Vagina (tissue), 2 donors: ENCODE results near the gene PAXX. TPM values are rescaled to one million over a fixed set of nuclear protein-coding genes. Genes with fewer than 3 reads are reported as not detected.

Experiments used
- DNase-seq, 2 donors: peaks; one replicate each; pipeline ENCODE4 v3.0.0-alpha.2; 2017; ENCODE audit errors: extremely low spot score in 2 of 2
- H3K27ac ChIP-seq: fragments of 200-600 bp; sonication (generic); one replicate; pipeline ENCODE4 v1.5.1; 2019
- H3K27me3 ChIP-seq: fragments of 200-600 bp; sonication (generic); one replicate; pipeline ENCODE4 v1.5.1; 2019
- H3K36me3 ChIP-seq, 2 donors: fragments of 200-600 bp; sonication (generic); one replicate each; pipeline ENCODE4 v1.5.1; 2017 to 2019
- H3K4me1 ChIP-seq: fragments of 200-600 bp; sonication (generic); one replicate; pipeline ENCODE4 v1.5.1; 2019
- H3K4me3 ChIP-seq, 2 donors: fragments of 200-600 bp; sonication (generic); 1 replicate in 1 of 2; 2 replicates in 1 of 2; pipeline ENCODE4 v1.5.1; 2016 to 2019
- H3K9me3 ChIP-seq: fragments of 200-600 bp; sonication (generic); one replicate; pipeline ENCODE4 v1.5.1; 2019
- POLR2A ChIP-seq, 2 donors: fragments of 450-650 bp; IDR thresholded peaks; one replicate each; pipeline ENCODE4 v1.6.1; 2017; ENCODE audit warnings: antibody characterized with exemption in 2 of 2, mild to moderate bottlenecking in 2 of 2, moderate library complexity in 2 of 2
- POLR2AphosphoS5 ChIP-seq, 2 donors: sonication (generic); formaldehyde crosslinking; IDR thresholded peaks; one replicate each; pipeline ENCODE4 v1.9.0; 2017; ENCODE audit warnings: antibody characterized with exemption in 2 of 2, mild to moderate bottlenecking in 2 of 2, low read depth in 1 of 2; ENCODE audit not compliant: insufficient read depth in 1 of 2
- intact Hi-C: fragments of 100-400 bp; cut with DNase I; formaldehyde crosslinking; loops from one replicate; pipeline ENCODE4 v1.15.1; 2023
- total RNA-seq: library from RNA; depleted of rRNA; stranded (reverse); fragments of >200 nt; gene quantifications from one replicate; pipeline ENCODE4 v1.2.3, GENCODE V29; 2016
- TF ChIP-seq, protein P1 (sequence below), 3 experiments: fragments of 450-650 bp in 2 of 3; fragments of 200-600 bp in 1 of 3; sonication (generic) in 1 of 3; IDR thresholded peaks; one replicate each; pipeline ENCODE4 v1.5.1; 2017 to 2019; ENCODE audit warnings: antibody characterized with exemption in 3 of 3, mild to moderate bottlenecking in 2 of 3, moderate library complexity in 2 of 3

Gene PAXX
- total RNA-seq, 1 donor from 2014 or later = 62.9 TPM

DNA sequence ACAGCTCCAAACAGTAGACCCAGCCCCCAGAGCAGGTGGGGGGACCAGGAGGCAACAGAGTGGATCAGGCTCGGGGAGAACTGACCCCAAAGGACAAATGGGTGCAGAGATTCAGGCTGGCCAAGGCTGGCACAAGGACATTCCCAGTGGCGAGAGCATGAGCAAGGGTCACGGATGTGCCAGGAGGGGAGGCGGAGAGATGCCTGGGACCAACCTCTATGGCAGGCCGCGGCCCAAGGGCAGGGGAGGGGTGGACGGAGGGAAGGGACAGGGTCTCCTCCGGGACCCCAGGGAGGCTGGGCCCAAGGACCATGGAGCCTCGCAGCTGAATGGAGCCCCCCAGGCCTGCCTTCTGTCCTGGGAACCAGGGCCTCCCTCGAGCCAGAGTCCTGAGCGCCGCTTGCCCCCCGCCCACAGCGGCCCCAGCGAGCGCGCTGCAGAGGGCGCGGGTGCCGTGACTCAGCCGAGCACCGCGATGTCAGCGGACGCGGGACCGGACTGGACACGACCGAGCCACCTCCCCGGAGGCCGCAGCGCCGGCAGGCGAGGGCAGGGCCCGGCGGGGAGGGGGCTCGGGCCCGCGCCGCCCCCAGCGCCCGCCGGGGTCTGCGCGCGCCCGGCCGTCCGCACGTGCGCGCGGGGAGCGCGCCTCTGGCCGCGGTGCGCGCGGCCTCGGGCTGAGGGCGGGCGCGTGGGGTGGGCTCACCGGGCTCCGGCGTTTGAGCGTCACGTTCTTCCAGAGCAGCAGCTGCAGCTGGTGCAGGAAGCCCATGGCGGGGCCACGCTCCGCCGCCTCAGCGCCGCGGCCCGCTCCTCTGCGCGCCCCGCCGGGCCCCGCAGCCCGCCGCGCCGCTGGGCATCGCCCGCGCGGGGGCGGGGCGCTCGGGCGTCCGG is 35.4 kb downstream of the PAXX start, which contains the start of gene ABCA2:
Gene ABCA2, minus strand, starts transcription at position 869 of the 894 bp plus-strand sequence. Its CDS starts 97 bp downstream, at position 772.
- intact Hi-C loops = loop anchor here (2.0 to 5.0 kb wide), 2 partner anchors 85 to 237 kb away; partner anchors contain the start of genes FBXW5 and TMEM141
- DNase-seq = no peak
- peak within 1 kb of the TSS; percentile 67 to 76 for H3K4me3 ChIP-seq
- peak within 1 kb of the TSS; percentile 77 for H3K27ac ChIP-seq
- no peaks in the 10 kb centered on the region for H3K36me3 ChIP-seq
- H3K4me1 ChIP-seq = peaks cover 40% of the 10 kb centered on the region
- TF ChIP-seq POLR2A (IDR thresholded peaks at IDR 0.05) = no peak
- TF ChIP-seq POLR2AphosphoS5 (IDR thresholded peaks at IDR 0.05; ENCODE audit: insufficient read depth in 1 of 2, low read depth in 1 of 2) = no peak
- TF ChIP-seq, protein P1, sequence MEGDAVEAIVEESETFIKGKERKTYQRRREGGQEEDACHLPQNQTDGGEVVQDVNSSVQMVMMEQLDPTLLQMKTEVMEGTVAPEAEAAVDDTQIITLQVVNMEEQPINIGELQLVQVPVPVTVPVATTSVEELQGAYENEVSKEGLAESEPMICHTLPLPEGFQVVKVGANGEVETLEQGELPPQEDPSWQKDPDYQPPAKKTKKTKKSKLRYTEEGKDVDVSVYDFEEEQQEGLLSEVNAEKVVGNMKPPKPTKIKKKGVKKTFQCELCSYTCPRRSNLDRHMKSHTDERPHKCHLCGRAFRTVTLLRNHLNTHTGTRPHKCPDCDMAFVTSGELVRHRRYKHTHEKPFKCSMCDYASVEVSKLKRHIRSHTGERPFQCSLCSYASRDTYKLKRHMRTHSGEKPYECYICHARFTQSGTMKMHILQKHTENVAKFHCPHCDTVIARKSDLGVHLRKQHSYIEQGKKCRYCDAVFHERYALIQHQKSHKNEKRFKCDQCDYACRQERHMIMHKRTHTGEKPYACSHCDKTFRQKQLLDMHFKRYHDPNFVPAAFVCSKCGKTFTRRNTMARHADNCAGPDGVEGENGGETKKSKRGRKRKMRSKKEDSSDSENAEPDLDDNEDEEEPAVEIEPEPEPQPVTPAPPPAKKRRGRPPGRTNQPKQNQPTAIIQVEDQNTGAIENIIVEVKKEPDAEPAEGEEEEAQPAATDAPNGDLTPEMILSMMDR (IDR thresholded peaks at IDR 0.05) = no peak
- no peaks in the 10 kb centered on the region for H3K9me3 ChIP-seq
- H3K27me3 ChIP-seq = no peaks in the 10 kb centered on the region

DNA sequence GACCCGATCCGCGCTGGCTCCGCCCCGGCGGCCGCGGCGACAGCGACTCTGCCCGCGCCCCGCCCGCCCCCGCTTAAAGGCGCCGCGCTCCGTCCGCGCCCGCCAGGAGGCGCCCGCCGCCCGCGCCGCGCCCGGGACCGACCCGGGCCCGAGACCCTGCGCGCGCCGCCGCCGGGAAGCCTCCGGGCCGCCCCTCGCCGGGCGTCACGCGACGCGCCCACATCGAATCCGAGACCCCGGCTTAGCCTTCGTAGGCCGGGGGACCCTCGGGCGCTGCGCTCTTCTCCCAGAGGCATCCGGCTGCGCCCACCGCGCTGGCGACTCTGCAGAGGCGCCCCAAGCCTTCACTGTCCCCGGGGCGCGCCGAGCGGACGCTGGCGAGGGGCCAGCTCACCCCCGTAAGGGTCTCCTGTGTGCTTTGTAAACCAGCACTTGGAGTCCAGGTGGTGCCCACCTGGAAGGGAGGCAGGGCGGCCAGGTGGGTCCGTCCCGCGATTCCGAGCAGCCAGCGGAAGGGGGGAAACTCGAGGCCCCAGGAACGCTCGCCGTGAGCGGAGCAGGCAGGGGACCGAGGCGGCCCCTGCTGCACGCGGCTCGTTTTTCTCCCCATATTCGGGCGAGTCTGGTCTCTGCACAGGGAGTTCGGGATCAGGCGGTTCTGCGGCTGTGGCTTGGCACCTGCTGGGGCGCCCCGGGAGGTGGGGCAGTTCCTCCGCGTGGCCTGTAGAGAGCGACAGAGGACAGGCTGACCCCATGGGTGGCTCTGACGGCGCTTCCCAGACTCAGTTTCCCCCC is 36.2 kb downstream of the PAXX start:
- H3K9me3 ChIP-seq = no peaks in the 10 kb centered on the region
- intact Hi-C loops = loop anchor here (2.0 to 5.0 kb wide), 2 partner anchors 86 to 238 kb away; partner anchors contain the start of genes FBXW5 and TMEM141
- no peaks in the 10 kb centered on the region for H3K27me3 ChIP-seq
- peaks cover 40% of the 10 kb centered on the region for H3K4me1 ChIP-seq
- TF ChIP-seq POLR2AphosphoS5 (IDR thresholded peaks at IDR 0.05; ENCODE audit: insufficient read depth in 1 of 2, low read depth in 1 of 2) (peak in 1 of 2 donors; percentile 26), POLR2A (IDR thresholded peaks at IDR 0.05) (no peak)
- TF ChIP-seq, protein P1 (IDR thresholded peaks at IDR 0.05) = peak in 2 of 3 experiments; percentile 2 to 23
- no peaks in the 10 kb centered on the region for H3K36me3 ChIP-seq
- peak overlapping the region; percentile 67 to 76 for H3K4me3 ChIP-seq
- no peak for DNase-seq
- peak overlapping the region; percentile 77 for H3K27ac ChIP-seq

DNA sequence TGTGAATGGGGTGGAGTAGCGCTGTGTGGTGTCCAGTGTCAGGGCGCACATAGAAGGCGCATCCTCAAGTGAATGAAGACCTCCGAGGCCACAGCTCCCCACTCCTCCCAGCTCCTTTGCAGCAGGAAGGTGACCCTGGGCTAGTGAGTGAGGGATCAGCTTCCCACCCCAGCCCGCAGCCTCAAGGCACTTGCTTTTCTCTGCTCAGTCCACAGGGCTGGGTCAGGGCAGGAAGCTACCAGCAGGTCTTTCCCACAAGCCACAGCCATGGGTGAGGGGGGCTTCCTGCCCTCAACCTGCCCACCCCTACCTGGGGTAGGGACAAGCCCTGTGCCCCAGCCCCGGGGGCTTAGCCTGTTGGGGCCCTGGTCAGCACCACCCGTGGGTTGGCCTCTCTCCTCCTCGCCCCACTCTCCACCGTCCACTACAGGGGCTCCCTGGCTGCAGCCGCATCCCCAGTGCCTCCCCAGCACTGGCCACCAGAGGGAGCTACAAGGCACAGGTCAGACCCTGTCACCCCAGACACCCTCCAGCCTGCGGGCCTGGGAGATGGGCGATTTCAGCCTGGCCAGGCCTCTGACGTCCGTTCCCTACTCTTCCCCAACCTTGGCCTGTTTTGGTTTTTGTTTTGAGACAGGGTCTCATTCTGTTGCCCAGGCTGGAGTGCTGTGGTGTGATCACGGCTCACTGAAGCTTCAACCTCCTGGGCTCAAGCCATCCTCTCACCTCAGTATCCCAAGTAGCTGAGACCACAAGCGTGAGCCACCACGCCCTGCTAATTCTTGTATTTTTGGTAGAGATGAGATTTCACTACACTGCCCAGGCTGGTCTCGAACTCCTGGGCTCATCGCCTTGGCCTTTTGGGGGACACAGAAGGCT is 37.1 kb downstream of the PAXX start:
- DNase-seq = no peak
- H3K4me1 ChIP-seq = peaks cover 40% of the 10 kb centered on the region
- no peaks in the 10 kb centered on the region for H3K36me3 ChIP-seq
- intact Hi-C loops = loop anchor here (2.0 to 5.0 kb wide), 2 partner anchors 87 to 238 kb away; partner anchors contain the start of genes FBXW5 and TMEM141
- peak overlapping the region; percentile 67 to 76 for H3K4me3 ChIP-seq
- H3K27ac ChIP-seq = peak overlapping the region; percentile 77
- no peaks in the 10 kb centered on the region for H3K27me3 ChIP-seq
- H3K9me3 ChIP-seq = no peaks in the 10 kb centered on the region
- TF ChIP-seq POLR2A (IDR thresholded peaks at IDR 0.05) = no peak
- TF ChIP-seq, protein P1 (IDR thresholded peaks at IDR 0.05) = peak; percentile 69 to 75 (median 75)

DNA sequence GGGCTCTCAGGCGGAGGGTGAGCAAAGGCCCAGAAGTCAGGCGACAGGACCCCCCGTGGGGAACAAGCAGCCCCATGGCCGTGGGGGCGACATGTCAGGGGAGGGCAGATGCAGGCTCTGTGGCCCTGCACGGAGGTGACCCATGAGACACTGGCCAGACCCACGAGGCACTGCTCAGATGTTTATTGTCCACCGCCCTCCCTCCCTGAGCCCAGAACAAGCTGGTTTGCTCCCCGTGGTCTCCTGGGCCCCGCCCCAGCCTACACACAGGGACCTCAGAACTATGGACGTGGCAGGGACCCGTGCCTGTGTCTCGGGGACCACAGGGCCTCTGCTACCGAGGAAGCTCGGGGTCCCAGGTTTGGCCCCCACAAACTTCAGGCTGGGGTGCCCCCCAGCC is 37.8 kb downstream of the PAXX start:
- TF ChIP-seq POLR2AphosphoS5 (IDR thresholded peaks at IDR 0.05; ENCODE audit: insufficient read depth in 1 of 2, low read depth in 1 of 2) (no peak), POLR2A (IDR thresholded peaks at IDR 0.05) (no peak)
- TF ChIP-seq, protein P1 (IDR thresholded peaks at IDR 0.05) = no peak
- Histone ChIP-seq H3K4me3 (no peak overlapping the region), H3K27ac (no peak overlapping the region), H3K27me3 (no peaks in the 10 kb centered on the region), H3K9me3 (no peaks in the 10 kb centered on the region), H3K4me1 (peaks cover 47% of the 10 kb centered on the region), H3K36me3 (no peaks in the 10 kb centered on the region)
- no peak for DNase-seq
- intact Hi-C loops = no loop called here
